Measurements from ENCODE around the gene SPRR5. TPM values are rescaled to one million over a fixed set of nuclear protein-coding genes. Genes with fewer than 3 reads are reported as not detected.

SPRR5 gene
- total RNA-seq, 2 donors from 2014 or later, result not detected

DNA sequence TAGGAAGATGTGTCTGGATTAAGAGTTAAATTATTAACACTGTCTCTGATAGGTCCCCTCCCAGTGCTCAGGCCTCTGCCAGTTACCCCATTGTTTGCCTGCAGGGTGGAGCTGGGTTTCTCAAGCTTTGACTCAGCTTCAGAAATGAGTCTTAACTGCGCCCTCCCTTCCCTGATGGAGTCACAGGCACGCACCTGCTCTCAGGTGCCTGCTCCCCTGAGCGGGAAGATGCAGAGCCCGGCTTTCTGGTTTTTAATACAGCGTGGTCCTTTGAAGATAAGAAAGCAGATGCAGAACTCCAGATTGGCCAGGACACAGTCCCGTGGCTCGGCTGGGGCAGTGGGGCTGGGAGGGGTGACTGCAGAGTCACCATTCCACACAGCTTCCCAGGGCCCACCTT, 20.2 kb downstream of the SPRR5 start:
- Histone ChIP-seq H3K27me3 (no peaks in the 10 kb centered on the region), H3K9me3 (no peaks in the 10 kb centered on the region), H3K4me3 (no peak overlapping the region), H3K36me3 (no peaks in the 10 kb centered on the region), H3K27ac (no peak overlapping the region), H3K4me1 (no peaks in the 10 kb centered on the region)
- TF ChIP-seq, protein P1, sequence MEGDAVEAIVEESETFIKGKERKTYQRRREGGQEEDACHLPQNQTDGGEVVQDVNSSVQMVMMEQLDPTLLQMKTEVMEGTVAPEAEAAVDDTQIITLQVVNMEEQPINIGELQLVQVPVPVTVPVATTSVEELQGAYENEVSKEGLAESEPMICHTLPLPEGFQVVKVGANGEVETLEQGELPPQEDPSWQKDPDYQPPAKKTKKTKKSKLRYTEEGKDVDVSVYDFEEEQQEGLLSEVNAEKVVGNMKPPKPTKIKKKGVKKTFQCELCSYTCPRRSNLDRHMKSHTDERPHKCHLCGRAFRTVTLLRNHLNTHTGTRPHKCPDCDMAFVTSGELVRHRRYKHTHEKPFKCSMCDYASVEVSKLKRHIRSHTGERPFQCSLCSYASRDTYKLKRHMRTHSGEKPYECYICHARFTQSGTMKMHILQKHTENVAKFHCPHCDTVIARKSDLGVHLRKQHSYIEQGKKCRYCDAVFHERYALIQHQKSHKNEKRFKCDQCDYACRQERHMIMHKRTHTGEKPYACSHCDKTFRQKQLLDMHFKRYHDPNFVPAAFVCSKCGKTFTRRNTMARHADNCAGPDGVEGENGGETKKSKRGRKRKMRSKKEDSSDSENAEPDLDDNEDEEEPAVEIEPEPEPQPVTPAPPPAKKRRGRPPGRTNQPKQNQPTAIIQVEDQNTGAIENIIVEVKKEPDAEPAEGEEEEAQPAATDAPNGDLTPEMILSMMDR (IDR thresholded peaks at IDR 0.05), result no peak
- no peak for DNase-seq (ENCODE audit: low spot score)

GRCh38 chr1:152968248-152968647, 21.2 kb downstream of the SPRR5 start:
- Histone ChIP-seq H3K4me1 (no peaks in the 10 kb centered on the region), H3K27me3 (no peaks in the 10 kb centered on the region), H3K36me3 (no peaks in the 10 kb centered on the region), H3K4me3 (no peak overlapping the region), H3K27ac (no peak overlapping the region), H3K9me3 (no peaks in the 10 kb centered on the region)
- no peak for DNase-seq (ENCODE audit: low spot score)
- TF ChIP-seq, protein P1 (IDR thresholded peaks at IDR 0.05), result no peak

GRCh38 chr1:152969036-152969435, 22.0 kb downstream of the SPRR5 start:
- TF ChIP-seq, protein P1 (IDR thresholded peaks at IDR 0.05), result no peak
- DNase-seq (ENCODE audit: low spot score), result no peak

DNA sequence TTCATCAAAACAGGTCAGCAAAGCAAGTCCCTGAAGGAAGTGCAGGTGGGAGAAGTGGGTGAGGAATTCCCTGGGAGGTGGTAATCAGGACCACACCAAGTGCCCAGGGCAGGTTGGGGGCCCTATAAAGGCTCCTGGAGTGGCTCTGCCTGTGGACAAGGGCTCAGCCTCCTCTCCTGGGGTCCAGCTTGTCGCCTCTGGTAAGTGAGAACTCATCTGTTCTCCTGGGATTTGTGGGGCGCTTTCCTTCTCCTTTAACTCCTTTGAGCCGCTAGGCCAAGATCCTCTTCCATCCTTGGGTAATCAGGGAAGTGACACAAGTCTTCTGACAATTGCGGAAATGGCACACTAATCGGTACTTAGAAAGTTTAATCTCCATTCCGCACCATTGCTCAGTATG, 23.5 kb downstream of the SPRR5 start, which contains the start of gene SPRR4:
TSS of gene SPRR4 (plus strand) at position 154 of the 400 bp plus-strand sequence. CDS start 1,243 bp downstream, outside the sequence.
- Histone ChIP-seq H3K4me3 (no peak within 1 kb of the TSS), H3K27me3 (no peaks in the 10 kb centered on the region), H3K27ac (no peak within 1 kb of the TSS), H3K4me1 (no peaks in the 10 kb centered on the region), H3K9me3 (no peaks in the 10 kb centered on the region), H3K36me3 (no peaks in the 10 kb centered on the region)
- no peak for DNase-seq (ENCODE audit: low spot score)
- TF ChIP-seq, protein P1 (IDR thresholded peaks at IDR 0.05), result no peak

More at GRCh38 chr1:152969036-152969435, 22.0 kb downstream of the SPRR5 start:
- Histone ChIP-seq H3K36me3 (no peaks in the 10 kb centered on the region), H3K27me3 (no peaks in the 10 kb centered on the region), H3K9me3 (no peaks in the 10 kb centered on the region), H3K4me1 (no peaks in the 10 kb centered on the region), H3K27ac (no peak overlapping the region), H3K4me3 (no peak overlapping the region)

GRCh38 chr1:152972196-152972886, 25.3 kb downstream of the SPRR5 start:
- H3K9me3 ChIP-seq, result no peaks in the 10 kb centered on the region
- no peak for DNase-seq (ENCODE audit: low spot score)
- H3K4me3 ChIP-seq, result no peak overlapping the region
- TF ChIP-seq, protein P1 (IDR thresholded peaks at IDR 0.05), result no peak
- H3K27ac ChIP-seq, result no peak overlapping the region
- H3K27me3 ChIP-seq, result no peaks in the 10 kb centered on the region
- H3K36me3 ChIP-seq, result no peaks in the 10 kb centered on the region
- H3K4me1 ChIP-seq, result no peaks in the 10 kb centered on the region

GRCh38 chr1:152976688-152977087, 29.7 kb downstream of the SPRR5 start:
- DNase-seq (ENCODE audit: low spot score), result no peak
- TF ChIP-seq, protein P1 (IDR thresholded peaks at IDR 0.05), result no peak
- H3K27ac ChIP-seq, result no peak overlapping the region

More at GRCh38 chr1:152976688-152977087, 29.7 kb downstream of the SPRR5 start:
- H3K36me3 ChIP-seq, result no peaks in the 10 kb centered on the region
- no peaks in the 10 kb centered on the region for H3K4me1 ChIP-seq
- H3K27me3 ChIP-seq, result no peaks in the 10 kb centered on the region
- no peak overlapping the region for H3K4me3 ChIP-seq
- H3K9me3 ChIP-seq, result no peaks in the 10 kb centered on the region

All from right atrium auricular region (tissue), 2 donors.